ENCODE measurements around the gene SLC15A1. TPM values are rescaled to one million over a fixed set of nuclear protein-coding genes. Genes with fewer than 3 reads are reported as not detected.

The SLC15A1 gene
- total RNA-seq, 2 experiments from 2014 or later: not detected

DNA sequence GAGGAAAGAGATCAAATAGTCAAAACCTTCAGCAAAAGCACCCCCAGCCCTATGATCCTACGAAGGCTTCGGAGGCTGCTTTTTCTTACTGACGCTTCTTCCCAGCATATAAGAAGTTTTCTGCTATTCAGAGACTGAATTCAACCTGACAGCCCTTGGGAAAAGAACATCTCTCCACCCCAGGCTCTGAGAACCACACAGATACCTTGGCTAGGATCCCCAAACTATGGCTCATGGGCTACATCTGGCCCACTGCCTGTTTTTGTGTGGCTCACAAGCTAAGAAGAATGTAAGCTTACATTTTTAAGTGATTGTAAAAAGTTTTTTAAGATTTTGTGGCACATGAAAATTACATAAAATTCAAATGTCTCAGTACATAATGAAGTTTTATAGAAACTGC, 3.0 kb downstream of the SLC15A1 start:
- Histone ChIP-seq H3K79me2 (ENCODE audit: insufficient read depth, low read depth, low read length) (no peaks in the 10 kb centered on the region), H3K9me2 (ENCODE audit: insufficient read depth, low read length) (no peaks in the 10 kb centered on the region), H3K4me1 (ENCODE audit: insufficient read depth, low read length, poor library complexity, severe bottlenecking) (no peaks in the 10 kb centered on the region), H2AFZ (ENCODE audit: low read length) (no peak overlapping the region), H3K9me3 (ENCODE audit: low read length) (no peaks in the 10 kb centered on the region), H3K27ac (ENCODE audit: low read depth, low read length, poor library complexity, severe bottlenecking) (no peak overlapping the region), H3K4me2 (ENCODE audit: low read length) (no peak overlapping the region), H4K20me1 (ENCODE audit: insufficient read depth, low read length) (no peaks in the 10 kb centered on the region), H3K36me3 (ENCODE audit: insufficient read depth, low read length) (no peaks in the 10 kb centered on the region), H3K4me3 (ENCODE audit: low read depth, low read length, poor library complexity, severe bottlenecking) (no peak overlapping the region)
- POLR2A ChIA-PET: no interaction called here
- no TSS peak for BruUV-seq (replicated peaks)
- CTCF ChIA-PET (ENCODE audit: unreplicated experiment): no interaction called here
- no peak for DNase-seq (ENCODE audit: low spot score)
- intact Hi-C loops (cut with micrococcal nuclease; ENCODE audit: unreplicated experiment): no loop called here
- no peak for TF ChIP-seq EZH2phosphoT487 (IDR thresholded peaks at IDR 0.05; ENCODE audit: borderline replicate concordance, low read depth, low read length)
- TF ChIP-seq, protein P1, sequence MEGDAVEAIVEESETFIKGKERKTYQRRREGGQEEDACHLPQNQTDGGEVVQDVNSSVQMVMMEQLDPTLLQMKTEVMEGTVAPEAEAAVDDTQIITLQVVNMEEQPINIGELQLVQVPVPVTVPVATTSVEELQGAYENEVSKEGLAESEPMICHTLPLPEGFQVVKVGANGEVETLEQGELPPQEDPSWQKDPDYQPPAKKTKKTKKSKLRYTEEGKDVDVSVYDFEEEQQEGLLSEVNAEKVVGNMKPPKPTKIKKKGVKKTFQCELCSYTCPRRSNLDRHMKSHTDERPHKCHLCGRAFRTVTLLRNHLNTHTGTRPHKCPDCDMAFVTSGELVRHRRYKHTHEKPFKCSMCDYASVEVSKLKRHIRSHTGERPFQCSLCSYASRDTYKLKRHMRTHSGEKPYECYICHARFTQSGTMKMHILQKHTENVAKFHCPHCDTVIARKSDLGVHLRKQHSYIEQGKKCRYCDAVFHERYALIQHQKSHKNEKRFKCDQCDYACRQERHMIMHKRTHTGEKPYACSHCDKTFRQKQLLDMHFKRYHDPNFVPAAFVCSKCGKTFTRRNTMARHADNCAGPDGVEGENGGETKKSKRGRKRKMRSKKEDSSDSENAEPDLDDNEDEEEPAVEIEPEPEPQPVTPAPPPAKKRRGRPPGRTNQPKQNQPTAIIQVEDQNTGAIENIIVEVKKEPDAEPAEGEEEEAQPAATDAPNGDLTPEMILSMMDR (conservative IDR thresholded peaks at IDR 0.05; ENCODE audit: low read length): no peak

DNA sequence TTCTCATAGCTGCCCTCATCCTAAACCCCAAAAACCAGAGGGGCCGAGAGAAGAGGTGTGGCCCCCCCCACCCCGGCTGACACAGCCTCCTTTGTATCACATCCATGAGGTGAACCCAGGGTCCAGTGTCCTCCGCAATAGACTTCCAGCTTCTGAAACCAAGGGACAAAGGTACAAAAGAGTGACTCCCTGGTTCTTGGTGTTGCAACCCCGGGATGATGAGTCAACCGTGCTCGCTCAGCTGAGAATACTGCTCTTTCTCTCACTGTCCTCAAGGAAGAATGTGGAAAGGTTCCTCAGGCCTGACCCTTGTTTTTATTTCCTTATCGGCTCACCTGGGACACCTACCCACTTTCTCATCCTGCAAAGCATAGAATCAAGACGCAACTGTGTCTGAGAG, 5.5 kb downstream of the SLC15A1 start:
- no peak for DNase-seq (ENCODE audit: low spot score)
- no TSS peak for BruUV-seq (replicated peaks)
- H4K20me1 ChIP-seq (ENCODE audit: insufficient read depth, low read length): no peaks in the 10 kb centered on the region
- H3K27ac ChIP-seq (ENCODE audit: low read depth, low read length, poor library complexity, severe bottlenecking): no peak overlapping the region
- no peak overlapping the region for H3K4me2 ChIP-seq (ENCODE audit: low read length)
- ChIA-PET POLR2A (no interaction called here), CTCF (ENCODE audit: unreplicated experiment) (no interaction called here)
- no peaks in the 10 kb centered on the region for H3K9me3 ChIP-seq (ENCODE audit: low read length)
- H3K79me2 ChIP-seq (ENCODE audit: insufficient read depth, low read depth, low read length): no peaks in the 10 kb centered on the region
- H3K9me2 ChIP-seq (ENCODE audit: insufficient read depth, low read length): no peaks in the 10 kb centered on the region
- no peak overlapping the region for H2AFZ ChIP-seq (ENCODE audit: low read length)
- intact Hi-C loops (cut with micrococcal nuclease; ENCODE audit: unreplicated experiment): no loop called here
- no peak for TF ChIP-seq EZH2phosphoT487 (IDR thresholded peaks at IDR 0.05; ENCODE audit: borderline replicate concordance, low read depth, low read length)
- TF ChIP-seq, protein P1 (conservative IDR thresholded peaks at IDR 0.05; ENCODE audit: low read length): no peak
- no peaks in the 10 kb centered on the region for H3K4me1 ChIP-seq (ENCODE audit: insufficient read depth, low read length, poor library complexity, severe bottlenecking)
- H3K36me3 ChIP-seq (ENCODE audit: insufficient read depth, low read length): no peaks in the 10 kb centered on the region
- H3K4me3 ChIP-seq (ENCODE audit: low read depth, low read length, poor library complexity, severe bottlenecking): no peak overlapping the region

DNA sequence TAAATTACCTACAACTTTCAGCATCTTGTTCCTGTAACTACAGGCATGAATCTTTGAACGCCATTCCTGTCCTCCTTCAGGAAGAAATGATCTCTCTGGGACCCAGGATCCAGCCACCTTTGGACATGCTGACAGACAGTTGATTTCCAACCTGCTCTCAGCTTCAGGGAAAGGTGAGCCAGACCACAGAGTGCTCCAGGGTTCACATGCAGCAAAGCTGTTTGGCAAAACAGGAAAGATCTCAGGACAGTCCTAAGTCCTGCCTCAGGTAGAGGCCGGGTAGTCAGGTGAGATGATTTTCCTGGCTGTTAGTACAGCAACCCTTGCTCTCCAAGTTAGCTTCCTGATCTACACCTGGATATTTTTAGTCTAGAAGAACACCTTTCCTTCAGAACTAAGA, 9.1 kb downstream of the SLC15A1 start:
- TF ChIP-seq, protein P1 (conservative IDR thresholded peaks at IDR 0.05; ENCODE audit: low read length): no peak
- no peak for TF ChIP-seq EZH2phosphoT487 (IDR thresholded peaks at IDR 0.05; ENCODE audit: borderline replicate concordance, low read depth, low read length)
- intact Hi-C loops (cut with micrococcal nuclease; ENCODE audit: unreplicated experiment): no loop called here
- H2AFZ ChIP-seq (ENCODE audit: low read length): no peak overlapping the region
- no peaks in the 10 kb centered on the region for H3K9me3 ChIP-seq (ENCODE audit: low read length)
- no peaks in the 10 kb centered on the region for H4K20me1 ChIP-seq (ENCODE audit: insufficient read depth, low read length)
- no peaks in the 10 kb centered on the region for H3K79me2 ChIP-seq (ENCODE audit: insufficient read depth, low read depth, low read length)
- no peaks in the 10 kb centered on the region for H3K4me1 ChIP-seq (ENCODE audit: insufficient read depth, low read length, poor library complexity, severe bottlenecking)
- DNase-seq (ENCODE audit: low spot score): no peak
- H3K9me2 ChIP-seq (ENCODE audit: insufficient read depth, low read length): no peaks in the 10 kb centered on the region
- H3K27ac ChIP-seq (ENCODE audit: low read depth, low read length, poor library complexity, severe bottlenecking): no peak overlapping the region
- no TSS peak for BruUV-seq (replicated peaks)
- CTCF ChIA-PET (ENCODE audit: unreplicated experiment): no interaction called here
- no peak overlapping the region for H3K4me2 ChIP-seq (ENCODE audit: low read length)
- no peaks in the 10 kb centered on the region for H3K36me3 ChIP-seq (ENCODE audit: insufficient read depth, low read length)
- POLR2A ChIA-PET: no interaction called here
- no peak overlapping the region for H3K4me3 ChIP-seq (ENCODE audit: low read depth, low read length, poor library complexity, severe bottlenecking)

Data from OCI-LY7 (cell line).